SK-N-SH treated with all-trans-retinoic acid at 6 μM for 48 hours (cell line): ENCODE data around the gene GLI3.

Experiments used
- ATAC-seq: fragments of 200-7000 bp; cut with Tn5 transposase; 3 replicates; pipeline ENCODE4 v1.9.1; 2020; ENCODE audit warnings: mild to moderate bottlenecking, moderate library complexity
- ARNTL ChIP-seq: fragments of 450-650 bp; formaldehyde crosslinking; IDR thresholded peaks from 2 replicates; pipeline ENCODE4 v1.5.0; 2020; ENCODE audit warnings: low read depth, mild to moderate bottlenecking, moderate library complexity, borderline replicate concordance
- BACH2 ChIP-seq: fragments of 250-450 bp; sonication (Bioruptor Pico); IDR thresholded peaks from 2 replicates; pipeline ENCODE4 v1.9.0; 2021; ENCODE audit warnings: mild to moderate bottlenecking, borderline replicate concordance
- CSDC2 ChIP-seq: fragments of 250-450 bp; sonication (Bioruptor Pico); IDR thresholded peaks from 2 replicates; pipeline ENCODE4 v1.5.0; 2020; ENCODE audit warnings: mild to moderate bottlenecking, moderate library complexity
- CSRNP3 ChIP-seq: fragments of 250-450 bp; sonication (Bioruptor Pico); IDR thresholded peaks from 2 replicates; pipeline ENCODE4 v1.5.1; 2021; ENCODE audit warnings: mild to moderate bottlenecking, moderate library complexity
- ESRRG ChIP-seq: fragments of 250-450 bp; sonication (Bioruptor Pico); IDR thresholded peaks from 2 replicates; pipeline ENCODE4 v1.6.1; 2021; ENCODE audit warnings: mild to moderate bottlenecking
- GLIS3 ChIP-seq: fragments of 250-450 bp; sonication (Bioruptor Pico); IDR thresholded peaks from 2 replicates; pipeline ENCODE4 v1.5.0; 2020; ENCODE audit warnings: mild to moderate bottlenecking, moderate library complexity
- ISL1 ChIP-seq: fragments of 250-450 bp; sonication (Bioruptor Pico); IDR thresholded peaks from 2 replicates; pipeline ENCODE4 v2.1.2; 2022; ENCODE audit warnings: mild to moderate bottlenecking, moderate library complexity
- OSR1 ChIP-seq: fragments of 250-450 bp; sonication (Bioruptor Pico); IDR thresholded peaks from 2 replicates; pipeline ENCODE4 v1.8.0; 2022; ENCODE audit warnings: moderate library complexity, mild to moderate bottlenecking, inconsistent platforms
- PATZ1 ChIP-seq: fragments of 250-450 bp; sonication (Bioruptor Pico); IDR thresholded peaks from 2 replicates; pipeline ENCODE4 v1.8.0; 2020; ENCODE audit warnings: mild to moderate bottlenecking, moderate library complexity, borderline replicate concordance
- POU6F1 ChIP-seq: fragments of 250-450 bp; sonication (Bioruptor Pico); IDR thresholded peaks from 2 replicates; pipeline ENCODE4 v1.8.0; 2021; ENCODE audit warnings: low read depth, mild to moderate bottlenecking, moderate library complexity, borderline replicate concordance
- PPARA ChIP-seq: fragments of 250-450 bp; sonication (Bioruptor Pico); IDR thresholded peaks from 2 replicates; pipeline ENCODE4 v1.5.0; 2020; ENCODE audit warnings: mild to moderate bottlenecking, borderline replicate concordance
- RARB ChIP-seq: fragments of 250-450 bp; sonication (Bioruptor Pico); IDR thresholded peaks from 2 replicates; pipeline ENCODE4 v1.8.0; 2021; ENCODE audit warnings: mild to moderate bottlenecking, moderate library complexity
- SNAI2 ChIP-seq: fragments of 250-450 bp; sonication (Bioruptor Pico); IDR thresholded peaks from 2 replicates; pipeline ENCODE4 v1.5.0; 2020; ENCODE audit warnings: mild to moderate bottlenecking, moderate library complexity
- TCF4 ChIP-seq: fragments of 250-450 bp; sonication (Bioruptor Pico); IDR thresholded peaks from 2 replicates; pipeline ENCODE4 v1.8.0; 2021; ENCODE audit warnings: mild to moderate bottlenecking, moderate library complexity, borderline replicate concordance
- TOX ChIP-seq: fragments of 250-450 bp; sonication (Bioruptor Pico); IDR thresholded peaks from 2 replicates; pipeline ENCODE4 v1.8.0; 2021; ENCODE audit warnings: mild to moderate bottlenecking, moderate library complexity, borderline replicate concordance
- TSHZ2 ChIP-seq: fragments of 250-450 bp; sonication (Bioruptor Pico); IDR thresholded peaks from 2 replicates; pipeline ENCODE4 v1.5.0; 2020; ENCODE audit warnings: mild to moderate bottlenecking, moderate library complexity
- ZC3H10 ChIP-seq: fragments of 250-450 bp; sonication (Bioruptor Pico); IDR thresholded peaks from 2 replicates; pipeline ENCODE4 v1.5.1; 2021; ENCODE audit warnings: mild to moderate bottlenecking, moderate library complexity
- ZFP3 ChIP-seq: fragments of 250-450 bp; sonication (Bioruptor Pico); IDR thresholded peaks from 2 replicates; pipeline ENCODE4 v1.5.0; 2020; ENCODE audit warnings: mild to moderate bottlenecking, moderate library complexity
- ZFP30 ChIP-seq: fragments of 450-650 bp; formaldehyde crosslinking; IDR thresholded peaks from 2 replicates; pipeline ENCODE4 v1.5.0; 2022; ENCODE audit warnings: mild to moderate bottlenecking, moderate library complexity
- ZNF565 ChIP-seq: fragments of 450-650 bp; formaldehyde crosslinking; conservative IDR thresholded peaks from 2 replicates; pipeline ENCODE4 v1.5.0; 2020; ENCODE audit warnings: low read depth, mild to moderate bottlenecking, moderate library complexity
- ZNF70 ChIP-seq: fragments of 450-650 bp; formaldehyde crosslinking; IDR thresholded peaks from 2 replicates; pipeline ENCODE4 v1.5.0; 2020; ENCODE audit warnings: mild to moderate bottlenecking, moderate library complexity

GLI3 gene

GRCh38 chr7:42017349-42017986 lies 219.5 kb downstream of the GLI3 start (continued):
- no peak for TF ChIP-seq TSHZ2
- TF ChIP-seq ZC3H10, result no peak

- TF ChIP-seq TOX (CRISPR knock-in tag), result no peak
- no peak for TF ChIP-seq BACH2 (CRISPR knock-in tag)
- no peak for TF ChIP-seq ZNF565
- no peak for TF ChIP-seq GLIS3 (CRISPR knock-in tag)
- no peak for TF ChIP-seq RARB (CRISPR knock-in tag)
- no peak for TF ChIP-seq ESRRG (CRISPR knock-in tag)
- TF ChIP-seq PPARA, result no peak
- no peak for TF ChIP-seq POU6F1
- TF ChIP-seq ZFP3 (CRISPR knock-in tag), result no peak
- TF ChIP-seq CSRNP3 (CRISPR knock-in tag), result no peak
- no peak for TF ChIP-seq PATZ1 (CRISPR knock-in tag)
- TF ChIP-seq CSDC2 (CRISPR knock-in tag), result no peak
- TF ChIP-seq TCF4 (CRISPR knock-in tag), result no peak
- no peak for TF ChIP-seq ARNTL (CRISPR knock-in tag)
- TF ChIP-seq OSR1, result no peak
- no peak for TF ChIP-seq ZFP30 (CRISPR knock-in tag)
- no peak for TF ChIP-seq ISL1 (CRISPR knock-in tag)
- ATAC-seq, result no peak
Observed at GRCh38 chr7:42016517-42016916, 220.5 kb downstream of the GLI3 start.

- ATAC-seq, result no peak
- no peak for TF ChIP-seq ZNF70 (CRISPR knock-in tag)
- no peak for TF ChIP-seq SNAI2
- no peak for TF ChIP-seq TSHZ2
- no peak for TF ChIP-seq ISL1 (CRISPR knock-in tag)
- no peak for TF ChIP-seq TOX (CRISPR knock-in tag)
- no peak for TF ChIP-seq ESRRG (CRISPR knock-in tag)
- no peak for TF ChIP-seq PPARA
- TF ChIP-seq CSDC2 (CRISPR knock-in tag), result no peak
- no peak for TF ChIP-seq POU6F1
- TF ChIP-seq CSRNP3 (CRISPR knock-in tag), result no peak
Observed at GRCh38 chr7:42014625-42015618, 222.1 kb downstream of the GLI3 start.
